HepG2 (cell line): Measurements from ENCODE around the gene ZBTB45. TPM values are rescaled to one million over a fixed set of nuclear protein-coding genes. Genes with fewer than 3 reads are reported as not detected.
A peak's percentile ranks its signal among the peaks of the same experiment; 100 is the strongest.

Experiments
- ATAC-seq: fragments of 200-7000 bp; cut with Tn5 transposase; 3 replicates; pipeline ENCODE4 v1.9.1; 2020; ENCODE audit warnings: mild to moderate bottlenecking, moderate library complexity
- BruUV-seq: library from RNA; stranded (reverse); fragments of 400-500 nt; replicated peaks from 2 replicates; lab custom pipeline; 2021; lab: Mats Ljungman, UMichigan
- CTCF ChIA-PET: fragments of 300-600 bp; formaldehyde crosslinking; extraction: SDS; loops from one replicate; lab custom pipeline; 2021; ENCODE audit warnings: low total read pairs, inconsistent platforms, low intra/inter-chr PET ratio; lab: Yijun Ruan, JAX
- POLR2A ChIA-PET: fragments of 350-600 bp; sonication (Branson Sonifier 250); formaldehyde crosslinking; loops from one replicate; lab custom pipeline; 2020; ENCODE audit warnings: antibody characterized with exemption, inconsistent platforms; lab: Yijun Ruan, JAX
- DNase-seq: peaks from one replicate; pipeline ENCODE4 v3.0.0-alpha.2; 2015; ENCODE audit warnings: low spot score
- FAIRE-seq: peaks from 3 replicates; lab custom pipeline; 2011; peaks lifted over from hg19 to GRCh38; lab: Jason Lieb, UNC
- H2AFZ ChIP-seq: one replicate; pipeline ENCODE4 v1.6.1; 2011; ENCODE audit warnings: low read length, inconsistent platforms
- H3K27ac ChIP-seq: fragments of 300-600 bp; 3 replicates; pipeline ENCODE4 v1.8.0; 2011; ENCODE audit warnings: mixed run types, mild to moderate bottlenecking, mixed read lengths, low read length, inconsistent platforms; ENCODE audit not compliant: insufficient read depth; ENCODE audit errors: extremely low read length
- H3K27me3 ChIP-seq, 2 experiments: fragments of 200-600 bp in 1 of 2; 2 replicates in 1 of 2; 3 replicates in 1 of 2; pipeline versions ENCODE4 v1.6.0 to v1.8.0; 2011; ENCODE audit warnings: low read length in 2 of 2, mild to moderate bottlenecking in 2 of 2, moderate library complexity in 2 of 2, inconsistent platforms in 1 of 2; ENCODE audit not compliant: insufficient read depth in 2 of 2, control insufficient read depth in 1 of 2
- H3K36me3 ChIP-seq, 2 experiments: fragments of 200-600 bp in 1 of 2; replicated peaks in 1 of 2; 2 replicates in 1 of 2; 3 replicates in 1 of 2; pipeline versions ENCODE4 v1.5.1 to v1.8.0; 2011; ENCODE audit warnings: low read length in 2 of 2, inconsistent platforms in 1 of 2; ENCODE audit not compliant: insufficient read depth in 2 of 2, control insufficient read depth in 1 of 2
- H3K4me1 ChIP-seq: 2 replicates; pipeline ENCODE4 v1.5.1; 2012; ENCODE audit warnings: low read length, inconsistent platforms; ENCODE audit not compliant: insufficient read depth
- H3K4me2 ChIP-seq: 2 replicates; pipeline ENCODE4 v1.6.0; 2011; ENCODE audit warnings: low read depth, low read length, inconsistent platforms
- H3K4me3 ChIP-seq, 3 experiments: fragments of 200-600 bp in 1 of 3; sonication (generic), shearing (Covaris generic) in 1 of 3; replicated peaks in 1 of 3; 2 replicates each; pipeline ENCODE4 v1.5.1; 2011 to 2016; ENCODE audit warnings: low read length in 3 of 3, inconsistent platforms in 2 of 3, low read depth in 2 of 3, mild to moderate bottlenecking in 2 of 3, control low read depth in 1 of 3, mixed read lengths in 1 of 3; ENCODE audit not compliant: insufficient read depth in 1 of 3
- H3K79me2 ChIP-seq: one replicate; pipeline ENCODE4 v1.6.1; 2011; ENCODE audit warnings: low read length, inconsistent platforms; ENCODE audit not compliant: insufficient read depth
- H3K9ac ChIP-seq: 2 replicates; pipeline ENCODE4 v1.6.0; 2011; ENCODE audit warnings: mild to moderate bottlenecking, low read depth, low read length, inconsistent platforms; ENCODE audit not compliant: insufficient read depth
- H3K9me3 ChIP-seq: 2 replicates; pipeline ENCODE4 v1.5.1; 2012; ENCODE audit warnings: mild to moderate bottlenecking, low read length
- H4K20me1 ChIP-seq: 2 replicates; pipeline ENCODE4 v1.6.0; 2011; ENCODE audit warnings: inconsistent platforms, mild to moderate bottlenecking, low read length, moderate library complexity; ENCODE audit not compliant: insufficient read depth
- AGO2 ChIP-seq: fragments of 200-400 bp; formaldehyde crosslinking; optimal IDR thresholded peaks from 2 replicates; pipeline ENCODE3; 2017; ENCODE audit warnings: mild to moderate bottlenecking, low read depth, low read length, moderate library complexity
- ELF1 ChIP-seq: sonication (generic); formaldehyde crosslinking; IDR thresholded peaks from 2 replicates; pipeline ENCODE4 v1.4.0; 2020; ENCODE audit warnings: missing genetic modification reagents
- HMGA1 ChIP-seq: sonication (generic); formaldehyde crosslinking; conservative IDR thresholded peaks from 2 replicates; pipeline ENCODE4 v1.4.0; 2020; ENCODE audit warnings: missing genetic modification reagents
- POLR2A ChIP-seq, 2 experiments: IDR thresholded peaks; 2 replicates each; pipeline ENCODE4 v1.6.1; 2011; ENCODE audit warnings: low read depth in 2 of 2, low read length in 2 of 2, mild to moderate bottlenecking in 1 of 2, moderate library complexity in 1 of 2; ENCODE audit not compliant: insufficient read depth in 1 of 2
- POLR2G ChIP-seq: fragments of 200-400 bp; formaldehyde crosslinking; IDR thresholded peaks from 2 replicates; pipeline ENCODE4 v1.6.1; 2018; ENCODE audit warnings: mild to moderate bottlenecking, low read depth, low read length, moderate library complexity
- RBM22 ChIP-seq: fragments of 200-400 bp; formaldehyde crosslinking; optimal IDR thresholded peaks from 2 replicates; pipeline ENCODE3; 2017; ENCODE audit warnings: mild to moderate bottlenecking, low read length, moderate library complexity
- SP1 ChIP-seq, 2 experiments: fragments of 450-650 bp in 1 of 2; sonication (generic) in 1 of 2; formaldehyde crosslinking in 1 of 2; IDR thresholded peaks; 2 replicates each; pipeline versions ENCODE4 v1.4.0 to v1.6.1; 2016 to 2020; ENCODE audit warnings: missing genetic modification reagents in 1 of 2
- ZNF3 ChIP-seq: IDR thresholded peaks from 2 replicates; pipeline ENCODE4 v1.7.0; 2017; ENCODE audit warnings: inconsistent platforms
- WGBS: methylation state at CpG from one replicate; pipeline ENCODE4 v1.1.6; 2017; ENCODE audit warnings: low lambda C conversion rate; 5-methylcytosine and 5-hydroxymethylcytosine counted together
- in situ Hi-C: cut with HindIII; loops from 2 replicates; pipeline ENCODE4 v1.10.0; 2017; ENCODE audit warnings: low pct_unique_long_range_greater_than_20kb; ENCODE audit not compliant: extremely low pct_ligation_motif_present
- intact Hi-C: fragments of 100-400 bp; cut with micrococcal nuclease; formaldehyde crosslinking; loops from one replicate; pipeline ENCODE4 v1.10.0; 2022; ENCODE audit not compliant: unreplicated experiment
- polyA plus RNA-seq, 8 experiments: library from polyadenylated mRNA; depleted of rRNA in 3 of 8; stranded (reverse) in 7 of 8; unstranded in 1 of 8; fragments of >200 nt; fragmentation: Illumina TruSeq in 4 of 8; extraction: Trizol in 4 of 8; gene quantifications; 2 replicates each; pipeline versions ENCODE4 v1.2.1 to v1.2.3, GENCODE V29; 2011 to 2016; ENCODE audit warnings: low read depth in 4 of 8, missing spikeins in 1 of 8, mixed read lengths in 1 of 8; ENCODE audit not compliant: insufficient read depth in 1 of 8
- total RNA-seq, 5 experiments: library from RNA; depleted of rRNA; stranded (reverse); fragments of >200 nt; fragmentation: Illumina TruSeq; extraction: Trizol; gene quantifications; 2 replicates each; pipeline ENCODE4 v1.2.3, GENCODE V29; 2016; ENCODE audit warnings: low read depth in 1 of 5
- TF ChIP-seq, protein P1 (sequence below): sonication (generic); formaldehyde crosslinking; IDR thresholded peaks from 2 replicates; pipeline ENCODE4 v1.8.1; 2023; ENCODE audit warnings: mild to moderate bottlenecking, missing genetic modification reagents
- TF ChIP-seq, protein P2 (sequence below): sonication (generic); formaldehyde crosslinking; IDR thresholded peaks from 2 replicates; pipeline ENCODE4 v1.4.0; 2020; ENCODE audit warnings: missing genetic modification reagents

ZBTB45 gene
- total and polyA plus RNA-seq, 2 of the 13 experiments (the other 11 are each of a cell fraction or from before 2014, with no cell fraction given), result 3.0 to 3.7 TPM

DNA sequence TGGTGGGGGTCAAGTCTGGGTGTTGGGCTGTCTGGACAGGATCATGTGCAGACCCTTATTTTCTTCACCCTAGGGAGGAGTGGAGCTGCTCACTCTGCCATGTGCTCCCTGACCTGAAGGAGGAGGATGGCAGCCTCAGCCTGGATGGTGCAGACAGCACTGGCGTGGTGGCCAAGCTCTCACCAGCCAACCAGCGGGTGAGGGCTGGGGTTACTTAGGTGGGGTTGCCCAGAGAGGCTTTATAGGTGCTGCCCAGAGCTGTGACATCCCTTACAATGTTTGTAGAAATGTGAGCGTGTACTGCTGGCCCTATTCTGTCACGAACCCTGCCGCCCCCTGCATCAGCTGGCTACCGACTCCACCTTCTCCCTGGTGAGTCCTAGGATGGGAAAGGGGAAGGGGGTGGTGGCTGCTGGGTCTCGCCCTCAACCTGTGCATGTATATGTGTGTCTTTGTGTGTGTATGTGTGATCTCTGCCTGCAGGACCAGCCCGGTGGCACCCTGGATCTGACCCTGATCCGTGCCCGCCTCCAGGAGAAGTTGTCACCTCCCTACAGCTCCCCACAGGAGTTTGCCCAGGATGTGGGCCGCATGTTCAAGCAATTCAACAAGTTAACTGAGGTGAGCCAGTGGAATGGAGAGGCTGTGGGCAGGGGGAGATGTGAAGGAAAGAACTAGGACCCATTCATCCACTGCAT is 30.2 kb upstream of the ZBTB45 start:
- no peak for FAIRE-seq
- no peak for ATAC-seq
- POLR2A ChIA-PET, result interaction anchor here (2.5 kb wide), 1 partner anchor 10 kb away, joined by 8 read pairs; no protein-coding TSS in a partner anchor
- in situ Hi-C loops, result no loop called here
- Histone ChIP-seq H3K4me2 (no peak overlapping the region), H3K9me3 (no peaks in the 10 kb centered on the region), H4K20me1 (peaks cover 48% of the 10 kb centered on the region), H3K9ac (no peak overlapping the region), H3K79me2 (peaks cover 39% of the 10 kb centered on the region), H2AFZ (no peak overlapping the region), H3K36me3 (peaks cover 35 to 70% of the 10 kb centered on the region in 2 experiments), H3K4me1 (peaks cover 34% of the 10 kb centered on the region), H3K27ac (no peak overlapping the region), H3K4me3 (no peak overlapping the region), H3K27me3 (no peaks in the 10 kb centered on the region; a peak in 1 of 5 replicates)
- no TSS peak for BruUV-seq
- intact Hi-C loops, result no loop called here
- DNase-seq, result no peak
- CTCF ChIA-PET, result no interaction called here
- TF ChIP-seq, protein P1, sequence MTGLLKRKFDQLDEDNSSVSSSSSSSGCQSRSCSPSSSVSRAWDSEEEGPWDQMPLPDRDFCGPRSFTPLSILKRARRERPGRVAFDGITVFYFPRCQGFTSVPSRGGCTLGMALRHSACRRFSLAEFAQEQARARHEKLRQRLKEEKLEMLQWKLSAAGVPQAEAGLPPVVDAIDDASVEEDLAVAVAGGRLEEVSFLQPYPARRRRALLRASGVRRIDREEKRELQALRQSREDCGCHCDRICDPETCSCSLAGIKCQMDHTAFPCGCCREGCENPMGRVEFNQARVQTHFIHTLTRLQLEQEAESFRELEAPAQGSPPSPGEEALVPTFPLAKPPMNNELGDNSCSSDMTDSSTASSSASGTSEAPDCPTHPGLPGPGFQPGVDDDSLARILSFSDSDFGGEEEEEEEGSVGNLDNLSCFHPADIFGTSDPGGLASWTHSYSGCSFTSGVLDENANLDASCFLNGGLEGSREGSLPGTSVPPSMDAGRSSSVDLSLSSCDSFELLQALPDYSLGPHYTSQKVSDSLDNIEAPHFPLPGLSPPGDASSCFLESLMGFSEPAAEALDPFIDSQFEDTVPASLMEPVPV (CRISPR knock-in tag), result no peak
- peak; percentile 11 for TF ChIP-seq AGO2
- no peak for TF ChIP-seq ZNF3 (CRISPR knock-in tag)
- TF ChIP-seq POLR2G, result 0 out of 2 replicates have a peak, but pooled peaks have one; percentile 12
- peak; percentile 84 for TF ChIP-seq RBM22
- TF ChIP-seq, protein P2, sequence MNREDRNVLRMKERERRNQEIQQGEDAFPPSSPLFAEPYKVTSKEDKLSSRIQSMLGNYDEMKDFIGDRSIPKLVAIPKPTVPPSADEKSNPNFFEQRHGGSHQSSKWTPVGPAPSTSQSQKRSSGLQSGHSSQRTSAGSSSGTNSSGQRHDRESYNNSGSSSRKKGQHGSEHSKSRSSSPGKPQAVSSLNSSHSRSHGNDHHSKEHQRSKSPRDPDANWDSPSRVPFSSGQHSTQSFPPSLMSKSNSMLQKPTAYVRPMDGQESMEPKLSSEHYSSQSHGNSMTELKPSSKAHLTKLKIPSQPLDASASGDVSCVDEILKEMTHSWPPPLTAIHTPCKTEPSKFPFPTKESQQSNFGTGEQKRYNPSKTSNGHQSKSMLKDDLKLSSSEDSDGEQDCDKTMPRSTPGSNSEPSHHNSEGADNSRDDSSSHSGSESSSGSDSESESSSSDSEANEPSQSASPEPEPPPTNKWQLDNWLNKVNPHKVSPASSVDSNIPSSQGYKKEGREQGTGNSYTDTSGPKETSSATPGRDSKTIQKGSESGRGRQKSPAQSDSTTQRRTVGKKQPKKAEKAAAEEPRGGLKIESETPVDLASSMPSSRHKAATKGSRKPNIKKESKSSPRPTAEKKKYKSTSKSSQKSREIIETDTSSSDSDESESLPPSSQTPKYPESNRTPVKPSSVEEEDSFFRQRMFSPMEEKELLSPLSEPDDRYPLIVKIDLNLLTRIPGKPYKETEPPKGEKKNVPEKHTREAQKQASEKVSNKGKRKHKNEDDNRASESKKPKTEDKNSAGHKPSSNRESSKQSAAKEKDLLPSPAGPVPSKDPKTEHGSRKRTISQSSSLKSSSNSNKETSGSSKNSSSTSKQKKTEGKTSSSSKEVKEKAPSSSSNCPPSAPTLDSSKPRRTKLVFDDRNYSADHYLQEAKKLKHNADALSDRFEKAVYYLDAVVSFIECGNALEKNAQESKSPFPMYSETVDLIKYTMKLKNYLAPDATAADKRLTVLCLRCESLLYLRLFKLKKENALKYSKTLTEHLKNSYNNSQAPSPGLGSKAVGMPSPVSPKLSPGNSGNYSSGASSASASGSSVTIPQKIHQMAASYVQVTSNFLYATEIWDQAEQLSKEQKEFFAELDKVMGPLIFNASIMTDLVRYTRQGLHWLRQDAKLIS (CRISPR knock-in tag), result no peak
- no peak for TF ChIP-seq HMGA1 (CRISPR knock-in tag)
- 0 out of 4 replicates have a peak, but pooled peaks have one; percentile 8 to 26 for TF ChIP-seq POLR2A (IDR thresholded peaks at IDR 0.05; ENCODE audit: insufficient read depth in 1 of 2, low read depth in 2 of 2, low read length in 2 of 2)
- no peak for TF ChIP-seq SP1 (IDR thresholded peaks at IDR 0.05)
- no peak for TF ChIP-seq SP1 (CRISPR knock-in tag; IDR thresholded peaks at IDR 0.05)
- no peak for TF ChIP-seq ELF1 (CRISPR knock-in tag)
- WGBS, result 93% methylated on average over 6 of the region's 11 CpGs
